Stimulated activated naive B cell treated with anti-CD40 and anti-IgM and Interleukin-4, amounts not matched to agents 10 μg/mL and 1 μg/mL and 100 μg/mL, for 72 hours (primary cell): ENCODE measurements around the gene RHBDD1.
A peak's percentile ranks its signal among the peaks of the same experiment; 100 is the strongest.

Source experiments
- ATAC-seq, 2 donors: fragments of 150-1000 bp; cut with Tn5 transposase; replicated peaks; 2 replicates each; pipeline ENCODE4 v1.10.0; 2021; ENCODE audit warnings: moderate library complexity in 1 of 2
- DNase-seq: peaks from one replicate; pipeline ENCODE4 v3.0.0; 2021
- H3K27ac Mint-ChIP-seq: one replicate; pipeline ENCODE4 v1.8.0; 2022; ENCODE audit warnings: mild to moderate bottlenecking, mixed read lengths
- H3K27me3 Mint-ChIP-seq, 2 donors: one replicate each; pipeline ENCODE4 v1.8.0; 2022; ENCODE audit warnings: mixed read lengths in 2 of 2
- H3K36me3 Mint-ChIP-seq, 2 donors: one replicate each; pipeline ENCODE4 v1.8.0; 2022; ENCODE audit warnings: mixed read lengths in 2 of 2, mild to moderate bottlenecking in 1 of 2
- H3K4me1 Mint-ChIP-seq, 2 donors: one replicate each; pipeline ENCODE4 v1.8.0; 2022; ENCODE audit warnings: mixed read lengths in 2 of 2, mild to moderate bottlenecking in 1 of 2
- H3K4me3 Mint-ChIP-seq, 2 donors: one replicate each; pipeline ENCODE4 v1.8.0; 2022; ENCODE audit warnings: mild to moderate bottlenecking in 2 of 2, mixed read lengths in 2 of 2, moderate library complexity in 1 of 2
- H3K9me3 Mint-ChIP-seq, 2 donors: one replicate each; pipeline ENCODE4 v1.8.0; 2022; ENCODE audit warnings: mixed read lengths in 2 of 2, mild to moderate bottlenecking in 1 of 2

Gene RHBDD1

GRCh38 chr2:226873826-226874225 lies 38.0 kb downstream of the RHBDD1 start:
- H3K4me3 Mint-ChIP-seq, result no peak overlapping the region
- no peaks in the 10 kb centered on the region for H3K27me3 Mint-ChIP-seq
- peak overlapping the region; percentile 6 for H3K27ac Mint-ChIP-seq
- ATAC-seq (peak in 1 of 2 donors; percentile 41), DNase-seq (no peak)
- H3K4me1 Mint-ChIP-seq, result peaks cover 26 to 40% of the 10 kb centered on the region in 2 donors
- peaks cover 21 to 61% of the 10 kb centered on the region in 2 donors for H3K36me3 Mint-ChIP-seq
- peaks cover 7 to 8% of the 10 kb centered on the region in 2 donors for H3K9me3 Mint-ChIP-seq

GRCh38 chr2:226874749-226875148 lies 38.9 kb downstream of the RHBDD1 start:
- H3K36me3 Mint-ChIP-seq, result peaks cover 25 to 60% of the 10 kb centered on the region in 2 donors
- H3K27me3 Mint-ChIP-seq, result no peaks in the 10 kb centered on the region
- no peak overlapping the region for H3K27ac Mint-ChIP-seq
- ATAC-seq, result no peak
- H3K4me1 Mint-ChIP-seq, result peaks cover 30 to 44% of the 10 kb centered on the region in 2 donors
- no peak overlapping the region for H3K4me3 Mint-ChIP-seq
- no peak for DNase-seq
- peaks cover 7 to 8% of the 10 kb centered on the region in 2 donors for H3K9me3 Mint-ChIP-seq

- H3K9me3 Mint-ChIP-seq, result peaks cover 7 to 8% of the 10 kb centered on the region in 2 donors
These were observed 39.8 kb downstream of the RHBDD1 start for GRCh38 chr2:226875438-226876225.

GRCh38 chr2:226877491-226877890 lies 41.6 kb downstream of the RHBDD1 start:
- Mint-ChIP-seq H3K4me3 (no peak overlapping the region), H3K27ac (no peak overlapping the region), H3K36me3 (peaks cover 32 to 66% of the 10 kb centered on the region in 2 donors), H3K4me1 (peaks cover 42 to 54% of the 10 kb centered on the region in 2 donors), H3K9me3 (peaks cover 7 to 8% of the 10 kb centered on the region in 2 donors), H3K27me3 (no peaks in the 10 kb centered on the region)
- ATAC-seq (no peak), DNase-seq (no peak)

More at GRCh38 chr2:226875438-226876225, 39.8 kb downstream of the RHBDD1 start:
- DNase-seq, result no peak
- H3K27ac Mint-ChIP-seq, result no peak overlapping the region
- ATAC-seq, result peak; percentile 46 to 50
- H3K4me3 Mint-ChIP-seq, result peak overlapping the region in 1 of 2 donors; percentile 3
- peaks cover 27 to 63% of the 10 kb centered on the region in 2 donors for H3K36me3 Mint-ChIP-seq
- H3K4me1 Mint-ChIP-seq, result peaks cover 37 to 52% of the 10 kb centered on the region in 2 donors
- H3K27me3 Mint-ChIP-seq, result no peaks in the 10 kb centered on the region

- H3K4me1 Mint-ChIP-seq, result peaks cover 18 to 28% of the 10 kb centered on the region in 2 donors
- no peak overlapping the region for H3K27ac Mint-ChIP-seq
- H3K27me3 Mint-ChIP-seq, result no peaks in the 10 kb centered on the region
- DNase-seq (no peak), ATAC-seq (no peak)
- H3K9me3 Mint-ChIP-seq, result no peaks in the 10 kb centered on the region
- no peak overlapping the region for H3K4me3 Mint-ChIP-seq
- H3K36me3 Mint-ChIP-seq, result peaks cover 25 to 56% of the 10 kb centered on the region in 2 donors
These were observed 45.4 kb downstream of the RHBDD1 start for GRCh38 chr2:226881287-226881686.

- Mint-ChIP-seq H3K27ac (no peak overlapping the region), H3K4me1 (peaks cover 18 to 29% of the 10 kb centered on the region in 2 donors), H3K27me3 (no peaks in the 10 kb centered on the region), H3K36me3 (peaks cover 27 to 56% of the 10 kb centered on the region in 2 donors), H3K4me3 (no peak overlapping the region), H3K9me3 (no peaks in the 10 kb centered on the region)
- ATAC-seq (no peak), DNase-seq (no peak)
These were observed 46.8 kb downstream of the RHBDD1 start for GRCh38 chr2:226882606-226883005.

GRCh38 chr2:226883296-226883795 lies 47.5 kb downstream of the RHBDD1 start:
- peaks cover 27 to 52% of the 10 kb centered on the region in 2 donors for H3K36me3 Mint-ChIP-seq
- no peak for DNase-seq
- H3K27ac Mint-ChIP-seq, result no peak overlapping the region
- ATAC-seq, result no peak
- no peaks in the 10 kb centered on the region for H3K9me3 Mint-ChIP-seq
- no peak overlapping the region for H3K4me3 Mint-ChIP-seq
- H3K4me1 Mint-ChIP-seq, result peaks cover 18 to 29% of the 10 kb centered on the region in 2 donors
- H3K27me3 Mint-ChIP-seq, result no peaks in the 10 kb centered on the region

GRCh38 chr2:226884166-226884565 lies 48.3 kb downstream of the RHBDD1 start:
- H3K4me1 Mint-ChIP-seq, result peaks cover 17 to 29% of the 10 kb centered on the region in 2 donors
- H3K27ac Mint-ChIP-seq, result no peak overlapping the region
- peaks cover 24 to 44% of the 10 kb centered on the region in 2 donors for H3K36me3 Mint-ChIP-seq
- ATAC-seq, result no peak
- no peak overlapping the region for H3K4me3 Mint-ChIP-seq
- no peaks in the 10 kb centered on the region for H3K9me3 Mint-ChIP-seq
- H3K27me3 Mint-ChIP-seq, result no peaks in the 10 kb centered on the region
- DNase-seq, result no peak

- H3K27ac Mint-ChIP-seq, result no peak overlapping the region
- ATAC-seq (no peak), DNase-seq (no peak)
- peaks cover 14 to 32% of the 10 kb centered on the region in 2 donors for H3K36me3 Mint-ChIP-seq
- no peaks in the 10 kb centered on the region for H3K27me3 Mint-ChIP-seq
- peaks cover 4 to 14% of the 10 kb centered on the region in 2 donors for H3K4me1 Mint-ChIP-seq
- H3K4me3 Mint-ChIP-seq, result no peak overlapping the region
- H3K9me3 Mint-ChIP-seq, result no peaks in the 10 kb centered on the region
These were observed 50.0 kb downstream of the RHBDD1 start for GRCh38 chr2:226885769-226886435.

GRCh38 chr2:226887940-226888339 lies 52.1 kb downstream of the RHBDD1 start:
- peaks cover 11 to 28% of the 10 kb centered on the region in 2 donors for H3K36me3 Mint-ChIP-seq
- no peak overlapping the region for H3K4me3 Mint-ChIP-seq
- no peak for DNase-seq
- ATAC-seq, result no peak
- H3K27me3 Mint-ChIP-seq, result no peaks in the 10 kb centered on the region
- peaks cover 9 to 23% of the 10 kb centered on the region in 2 donors for H3K4me1 Mint-ChIP-seq
- H3K9me3 Mint-ChIP-seq, result no peaks in the 10 kb centered on the region
- no peak overlapping the region for H3K27ac Mint-ChIP-seq

GRCh38 chr2:226888378-226888965 lies 52.6 kb downstream of the RHBDD1 start:
- Mint-ChIP-seq H3K9me3 (no peaks in the 10 kb centered on the region), H3K27me3 (no peaks in the 10 kb centered on the region), H3K4me3 (no peak overlapping the region), H3K4me1 (peaks cover 10 to 28% of the 10 kb centered on the region in 2 donors), H3K27ac (no peak overlapping the region), H3K36me3 (peaks cover 11 to 22% of the 10 kb centered on the region in 2 donors)
- ATAC-seq (no peak), DNase-seq (no peak)

- peaks cover 11 to 21% of the 10 kb centered on the region in 2 donors for H3K36me3 Mint-ChIP-seq
- ATAC-seq (no peak), DNase-seq (no peak)
- no peaks in the 10 kb centered on the region for H3K9me3 Mint-ChIP-seq
- H3K27ac Mint-ChIP-seq, result no peak overlapping the region
- H3K4me3 Mint-ChIP-seq, result no peak overlapping the region
- no peaks in the 10 kb centered on the region for H3K27me3 Mint-ChIP-seq
- H3K4me1 Mint-ChIP-seq, result peaks cover 10 to 29% of the 10 kb centered on the region in 2 donors
These were observed 53.1 kb downstream of the RHBDD1 start for GRCh38 chr2:226888971-226889370.

GRCh38 chr2:226890286-226890685 lies 54.4 kb downstream of the RHBDD1 start:
- peaks cover 11 to 34% of the 10 kb centered on the region in 2 donors for H3K4me1 Mint-ChIP-seq

More at GRCh38 chr2:226890286-226890685, 54.4 kb downstream of the RHBDD1 start:
- DNase-seq (no peak), ATAC-seq (no peak)
- Mint-ChIP-seq H3K27me3 (no peaks in the 10 kb centered on the region), H3K36me3 (peaks cover 11 to 26% of the 10 kb centered on the region in 2 donors), H3K27ac (no peak overlapping the region), H3K4me3 (no peak overlapping the region), H3K9me3 (no peaks in the 10 kb centered on the region)
